ENCODE measurements around the gene VAV2.

The VAV2 gene

GRCh38 chr9:133733421-133733795, 258.7 kb downstream of the VAV2 start:
- no CpG with 5 or more reads among the region's 4 CpGs for WGBS (ENCODE audit: extremely low coverage, insufficient coverage, insufficient read length)
- Histone ChIP-seq H4K91ac (ENCODE audit: low read depth, low read length) (no peak overlapping the region), H2AK5ac (ENCODE audit: low read length) (no peak overlapping the region), H3K27ac (ENCODE audit: low read depth, low read length) (no peak overlapping the region), H3K79me2 (ENCODE audit: control insufficient read depth, insufficient read depth, low read length, poor library complexity) (no peaks in the 10 kb centered on the region), H3K14ac (ENCODE audit: low read length) (no peak overlapping the region), H3K9ac (ENCODE audit: low read length) (no peak overlapping the region), H3K18ac (ENCODE audit: low read length) (no peak overlapping the region), H2BK12ac (ENCODE audit: low read length) (no peak overlapping the region), H4K8ac (ENCODE audit: low read depth, low read length) (no peak overlapping the region), H3K36me3 (ENCODE audit: control insufficient read depth in 1 of 2, insufficient read depth in 2 of 2, low read length in 2 of 2) (no peaks in the 10 kb centered on the region), H2BK120ac (ENCODE audit: insufficient read depth, low read length, poor library complexity) (no peak overlapping the region), H3K23ac (ENCODE audit: low read length) (no peak overlapping the region), H2BK5ac (ENCODE audit: low read depth, low read length, poor library complexity) (no peak overlapping the region), H3K27me3 (ENCODE audit: insufficient read depth, low read length) (no peaks in the 10 kb centered on the region), H2AFZ (ENCODE audit: insufficient read depth, low read length, poor library complexity) (no peak overlapping the region), H3K79me1 (ENCODE audit: low read length) (no peaks in the 10 kb centered on the region), H3K9me3 (ENCODE audit: insufficient read depth, low read depth, low read length) (no peaks in the 10 kb centered on the region), H3K4ac (ENCODE audit: low read depth, low read length) (no peak overlapping the region), H3K4me1 (ENCODE audit: control insufficient read depth in 1 of 2, insufficient read depth in 2 of 2, low read length in 2 of 2) (peaks cover 2 to 6% of the 10 kb centered on the region in 2 experiments), H4K12ac (ENCODE audit: low read depth, low read length) (no peak overlapping the region), H3K4me2 (ENCODE audit: low read length) (no peak overlapping the region), H3K4me3 (ENCODE audit: low read depth, low read length) (no peak overlapping the region)
- no peak for DNase-seq

GRCh38 chr9:133732639-133733408, 259.3 kb downstream of the VAV2 start:
- no peak overlapping the region for H3K4me3 ChIP-seq (ENCODE audit: low read depth, low read length)
- no peaks in the 10 kb centered on the region for H3K9me3 ChIP-seq (ENCODE audit: insufficient read depth, low read depth, low read length)
- H2BK12ac ChIP-seq (ENCODE audit: low read length), result no peak overlapping the region
- H3K36me3 ChIP-seq (ENCODE audit: control insufficient read depth in 1 of 2, insufficient read depth in 2 of 2, low read length in 2 of 2), result no peaks in the 10 kb centered on the region
- H3K79me2 ChIP-seq (ENCODE audit: control insufficient read depth, insufficient read depth, low read length, poor library complexity), result no peaks in the 10 kb centered on the region
- no peak overlapping the region for H4K12ac ChIP-seq (ENCODE audit: low read depth, low read length)
- no peak overlapping the region for H3K18ac ChIP-seq (ENCODE audit: low read length)
- no peak overlapping the region for H3K9ac ChIP-seq (ENCODE audit: low read length)
- no peak overlapping the region for H2BK5ac ChIP-seq (ENCODE audit: low read depth, low read length, poor library complexity)
- no peaks in the 10 kb centered on the region for H3K79me1 ChIP-seq (ENCODE audit: low read length)
- H4K91ac ChIP-seq (ENCODE audit: low read depth, low read length), result no peak overlapping the region
- H3K27ac ChIP-seq (ENCODE audit: low read depth, low read length), result no peak overlapping the region
- H3K27me3 ChIP-seq (ENCODE audit: insufficient read depth, low read length), result no peaks in the 10 kb centered on the region
- H4K8ac ChIP-seq (ENCODE audit: low read depth, low read length), result no peak overlapping the region
- H2BK120ac ChIP-seq (ENCODE audit: insufficient read depth, low read length, poor library complexity), result no peak overlapping the region
- no peak overlapping the region for H3K23ac ChIP-seq (ENCODE audit: low read length)
- H3K4me2 ChIP-seq (ENCODE audit: low read length), result no peak overlapping the region
- H2AK5ac ChIP-seq (ENCODE audit: low read length), result no peak overlapping the region
- no peak for DNase-seq
- WGBS (ENCODE audit: extremely low coverage, insufficient coverage, insufficient read length), result no CpG with 5 or more reads among the region's 10 CpGs
- H2AFZ ChIP-seq (ENCODE audit: insufficient read depth, low read length, poor library complexity), result no peak overlapping the region
- no peak overlapping the region for H3K14ac ChIP-seq (ENCODE audit: low read length)
- no peak overlapping the region for H3K4ac ChIP-seq (ENCODE audit: low read depth, low read length)
- peaks cover under 1 to 1% of the 10 kb centered on the region in 2 experiments for H3K4me1 ChIP-seq (ENCODE audit: control insufficient read depth in 1 of 2, insufficient read depth in 2 of 2, low read length in 2 of 2)

GRCh38 chr9:133731876-133732638, 260.1 kb downstream of the VAV2 start:
- H3K9ac ChIP-seq (ENCODE audit: low read length), result no peak overlapping the region
- no peak overlapping the region for H3K4me3 ChIP-seq (ENCODE audit: low read depth, low read length)
- no peaks in the 10 kb centered on the region for H3K9me3 ChIP-seq (ENCODE audit: insufficient read depth, low read depth, low read length)
- H3K27me3 ChIP-seq (ENCODE audit: insufficient read depth, low read length), result no peaks in the 10 kb centered on the region
- H3K4me1 ChIP-seq (ENCODE audit: control insufficient read depth in 1 of 2, insufficient read depth in 2 of 2, low read length in 2 of 2), result no peaks in the 10 kb centered on the region
- no peak overlapping the region for H2AFZ ChIP-seq (ENCODE audit: insufficient read depth, low read length, poor library complexity)
- H3K23ac ChIP-seq (ENCODE audit: low read length), result no peak overlapping the region
- H3K14ac ChIP-seq (ENCODE audit: low read length), result no peak overlapping the region
- WGBS (ENCODE audit: extremely low coverage, insufficient coverage, insufficient read length), result no CpG with 5 or more reads among the region's 30 CpGs
- H3K4me2 ChIP-seq (ENCODE audit: low read length), result no peak overlapping the region
- no peak overlapping the region for H4K91ac ChIP-seq (ENCODE audit: low read depth, low read length)
- no peak overlapping the region for H2BK12ac ChIP-seq (ENCODE audit: low read length)
- H2BK120ac ChIP-seq (ENCODE audit: insufficient read depth, low read length, poor library complexity), result no peak overlapping the region
- no peak overlapping the region for H2AK5ac ChIP-seq (ENCODE audit: low read length)
- H3K79me1 ChIP-seq (ENCODE audit: low read length), result no peaks in the 10 kb centered on the region
- H3K4ac ChIP-seq (ENCODE audit: low read depth, low read length), result no peak overlapping the region
- no peak for DNase-seq
- H3K18ac ChIP-seq (ENCODE audit: low read length), result no peak overlapping the region
- H3K27ac ChIP-seq (ENCODE audit: low read depth, low read length), result no peak overlapping the region
- no peaks in the 10 kb centered on the region for H3K79me2 ChIP-seq (ENCODE audit: control insufficient read depth, insufficient read depth, low read length, poor library complexity)
- H4K8ac ChIP-seq (ENCODE audit: low read depth, low read length), result no peak overlapping the region
- no peak overlapping the region for H2BK5ac ChIP-seq (ENCODE audit: low read depth, low read length, poor library complexity)
- no peak overlapping the region for H4K12ac ChIP-seq (ENCODE audit: low read depth, low read length)
- H3K36me3 ChIP-seq (ENCODE audit: control insufficient read depth in 1 of 2, insufficient read depth in 2 of 2, low read length in 2 of 2), result no peaks in the 10 kb centered on the region

GRCh38 chr9:133730994-133731715, 261.0 kb downstream of the VAV2 start:
- Histone ChIP-seq H3K4me1 (ENCODE audit: control insufficient read depth in 1 of 2, insufficient read depth in 2 of 2, low read length in 2 of 2) (no peaks in the 10 kb centered on the region), H3K36me3 (ENCODE audit: control insufficient read depth in 1 of 2, insufficient read depth in 2 of 2, low read length in 2 of 2) (no peaks in the 10 kb centered on the region), H2BK120ac (ENCODE audit: insufficient read depth, low read length, poor library complexity) (no peak overlapping the region), H2AFZ (ENCODE audit: insufficient read depth, low read length, poor library complexity) (no peak overlapping the region), H2AK5ac (ENCODE audit: low read length) (no peak overlapping the region), H3K9me3 (ENCODE audit: insufficient read depth, low read depth, low read length) (no peaks in the 10 kb centered on the region), H4K91ac (ENCODE audit: low read depth, low read length) (no peak overlapping the region), H3K4me3 (ENCODE audit: low read depth, low read length) (peak overlapping the region; percentile 3), H4K12ac (ENCODE audit: low read depth, low read length) (no peak overlapping the region), H3K9ac (ENCODE audit: low read length) (no peak overlapping the region), H3K18ac (ENCODE audit: low read length) (no peak overlapping the region), H2BK12ac (ENCODE audit: low read length) (no peak overlapping the region), H3K4ac (ENCODE audit: low read depth, low read length) (no peak overlapping the region), H3K79me1 (ENCODE audit: low read length) (no peaks in the 10 kb centered on the region), H3K4me2 (ENCODE audit: low read length) (no peak overlapping the region), H3K23ac (ENCODE audit: low read length) (no peak overlapping the region), H3K79me2 (ENCODE audit: control insufficient read depth, insufficient read depth, low read length, poor library complexity) (no peaks in the 10 kb centered on the region), H3K27me3 (ENCODE audit: insufficient read depth, low read length) (no peaks in the 10 kb centered on the region), H4K8ac (ENCODE audit: low read depth, low read length) (no peak overlapping the region), H2BK5ac (ENCODE audit: low read depth, low read length, poor library complexity) (no peak overlapping the region), H3K14ac (ENCODE audit: low read length) (no peak overlapping the region), H3K27ac (ENCODE audit: low read depth, low read length) (no peak overlapping the region)
- WGBS (ENCODE audit: extremely low coverage, insufficient coverage, insufficient read length), result no CpG with 5 or more reads among the region's 27 CpGs
- DNase-seq, result no peak
